CD4-positive, CD25-positive, alpha-beta regulatory T cell (primary cell): ENCODE measurements around the gene IFT52. TPM values are rescaled to one million over a fixed set of nuclear protein-coding genes. Genes with fewer than 3 reads are reported as not detected.
"Not testable (repeated sequence)": the region's sequence is repeated elsewhere in the genome, so short reads cannot be mapped to it uniquely, and the experiment has no call there.

Source experiments
- ATAC-seq, 2 donors: fragments of 150-1000 bp; cut with Tn5 transposase; one replicate each; pipeline ENCODE4 v1.10.0; 2021; ENCODE audit warnings: low read depth in 2 of 2, moderate number of reproducible peaks in 2 of 2, moderate library complexity in 1 of 2
- DNase-seq, 3 donors: peaks; one replicate each; pipeline versions ENCODE4 v3.0.0 to v3.0.0-alpha.2; 2012 to 2022; ENCODE audit warnings: mixed read lengths in 1 of 3
- H3K27ac ChIP-seq: one replicate; pipeline ENCODE4 v1.7.0; 2013; ENCODE audit warnings: mild to moderate bottlenecking, low read length; ENCODE audit not compliant: insufficient read depth, poor library complexity, severe bottlenecking
- H3K27me3 ChIP-seq: one replicate; pipeline ENCODE4 v1.7.0; 2013; ENCODE audit warnings: low read length; ENCODE audit not compliant: control insufficient read depth, insufficient read depth
- H3K36me3 ChIP-seq: one replicate; pipeline ENCODE4 v1.7.0; 2013; ENCODE audit warnings: mild to moderate bottlenecking, low read length, moderate library complexity; ENCODE audit not compliant: control insufficient read depth, insufficient read depth
- H3K4me1 ChIP-seq: 2 replicates; pipeline ENCODE4 v1.7.0; 2013; ENCODE audit warnings: mild to moderate bottlenecking, low read length; ENCODE audit not compliant: insufficient read depth, control insufficient read depth, poor library complexity, severe bottlenecking
- H3K4me3 ChIP-seq: one replicate; pipeline ENCODE4 v1.7.0; 2013; ENCODE audit warnings: low read depth, mild to moderate bottlenecking, low read length, moderate library complexity
- H3K9me3 ChIP-seq, 2 experiments: 1 replicate in 1 of 2; 2 replicates in 1 of 2; pipeline ENCODE4 v1.7.0; 2013; ENCODE audit warnings: low read length in 2 of 2, mild to moderate bottlenecking in 1 of 2, moderate library complexity in 1 of 2; ENCODE audit not compliant: control insufficient read depth in 2 of 2
- H3K27ac Mint-ChIP-seq, 3 donors: one replicate each; pipeline ENCODE4 v1.8.0; 2020 to 2022; ENCODE audit warnings: mild to moderate bottlenecking in 3 of 3, mixed read lengths in 3 of 3, moderate library complexity in 2 of 3
- H3K27me3 Mint-ChIP-seq: one replicate; pipeline ENCODE4 v1.8.0; 2022; ENCODE audit warnings: mild to moderate bottlenecking, mixed read lengths
- H3K36me3 Mint-ChIP-seq: one replicate; pipeline ENCODE4 v1.8.0; 2020; ENCODE audit warnings: mixed read lengths
- H3K4me1 Mint-ChIP-seq, 4 donors: one replicate each; pipeline ENCODE4 v1.8.0; 2020 to 2022; ENCODE audit warnings: mixed read lengths in 4 of 4, mild to moderate bottlenecking in 1 of 4
- H3K4me3 Mint-ChIP-seq, 4 donors: one replicate each; pipeline ENCODE4 v1.8.0; 2020 to 2022; ENCODE audit warnings: mild to moderate bottlenecking in 4 of 4, mixed read lengths in 4 of 4, moderate library complexity in 3 of 4
- H3K9me3 Mint-ChIP-seq, 7 donors: one replicate each; pipeline ENCODE4 v1.8.0; 2020 to 2022; ENCODE audit warnings: mixed read lengths in 7 of 7, mild to moderate bottlenecking in 3 of 7, moderate library complexity in 2 of 7
- polyA plus RNA-seq, 4 donors: library from polyadenylated mRNA; unstranded; fragments of 300-500 nt; fragmentation: Illumina TruSeq; gene quantifications; one replicate each; pipeline ENCODE4 v1.2.3, GENCODE V29; 2021
- total RNA-seq: library from RNA; stranded (reverse); gene quantifications from one replicate; pipeline ENCODE4 v1.2.3, GENCODE V29; 2022

IFT52 gene
- total and polyA plus RNA-seq, 5 donors from 2014 or later: 13.1 to 34.1 (median 27.8) TPM

DNA sequence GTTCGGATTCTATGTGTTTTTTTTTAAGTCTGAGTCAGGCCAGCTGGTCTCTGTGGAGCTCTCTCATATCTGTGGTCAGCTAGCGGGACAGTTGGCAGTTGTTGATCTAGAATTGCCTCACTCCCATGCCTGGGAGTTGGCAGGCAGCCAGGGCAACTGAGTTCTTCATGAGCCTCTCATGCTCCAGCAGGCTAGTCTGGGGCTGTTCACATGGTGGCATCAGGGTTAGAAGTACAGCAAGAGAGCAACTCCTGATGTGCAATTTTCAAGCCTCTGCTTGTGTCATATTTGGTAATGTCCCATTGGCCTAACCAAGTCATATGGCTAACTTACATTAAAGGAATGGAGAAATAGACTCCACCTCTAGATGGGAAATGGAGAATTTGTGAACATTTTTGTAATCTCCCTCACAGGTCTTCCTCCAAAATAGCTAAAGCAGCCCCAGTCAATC, 6.7 kb upstream of the IFT52 start:
- Mint-ChIP-seq H3K36me3 (no peaks in the 10 kb centered on the region), H3K4me3 (no peak overlapping the region), H3K9me3 (peaks cover 0 to 2% (median 0%) of the 10 kb centered on the region in 7 donors), H3K27ac (no peak overlapping the region), H3K4me1 (no peaks in the 10 kb centered on the region), H3K27me3 (peaks cover 18% of the 10 kb centered on the region)
- no peak for DNase-seq
- H3K36me3 ChIP-seq: no peaks in the 10 kb centered on the region
- no peaks in the 10 kb centered on the region for H3K9me3 ChIP-seq
- no peak for ATAC-seq
- H3K27me3 ChIP-seq: no peaks in the 10 kb centered on the region
- H3K4me1 ChIP-seq: no peaks in the 10 kb centered on the region
- H3K27ac ChIP-seq: no peak overlapping the region
- no peak overlapping the region for H3K4me3 ChIP-seq

DNA sequence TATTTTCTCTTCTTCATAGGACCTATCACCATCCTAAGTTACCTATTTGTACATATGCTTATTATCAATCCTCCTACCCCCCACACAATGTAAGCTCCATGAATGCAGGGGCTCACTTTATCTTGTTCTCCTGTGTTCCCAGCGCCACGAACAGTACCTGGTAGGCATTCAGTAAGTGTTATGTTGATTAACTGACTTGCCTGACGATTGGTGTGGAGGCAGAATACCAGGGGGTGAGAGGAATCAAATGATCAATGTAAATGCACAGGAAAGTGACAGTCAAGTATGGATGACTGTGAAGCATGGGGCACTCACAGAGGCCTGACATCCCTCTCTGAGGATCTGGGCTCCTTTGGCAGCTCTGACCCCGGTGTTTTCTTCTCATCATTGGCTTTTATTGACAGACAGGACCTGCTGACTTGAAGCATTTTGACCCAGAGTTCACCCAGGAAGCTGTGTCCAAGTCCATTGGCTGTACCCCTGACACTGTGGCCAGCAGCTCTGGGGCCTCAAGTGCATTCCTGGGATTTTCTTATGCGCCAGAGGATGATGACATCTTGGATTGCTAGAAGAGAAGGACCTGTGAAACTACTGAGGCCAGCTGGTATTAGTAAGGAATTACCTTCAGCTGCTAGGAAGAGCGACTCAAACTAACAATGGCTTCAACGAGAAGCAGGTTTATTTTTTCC, 6.1 kb upstream of the IFT52 start:
- no peak overlapping the region for H3K27ac ChIP-seq
- no peak overlapping the region for H3K4me3 Mint-ChIP-seq
- DNase-seq (no peak), ATAC-seq (no peak)
- H3K9me3 Mint-ChIP-seq: peaks cover 0 to 2% (median 0%) of the 10 kb centered on the region in 7 donors
- no peaks in the 10 kb centered on the region for H3K4me1 ChIP-seq
- no peaks in the 10 kb centered on the region for H3K27me3 ChIP-seq
- H3K27me3 Mint-ChIP-seq: peaks cover 18% of the 10 kb centered on the region
- H3K4me3 ChIP-seq: no peak overlapping the region
- no peaks in the 10 kb centered on the region for H3K36me3 ChIP-seq
- H3K36me3 Mint-ChIP-seq: no peaks in the 10 kb centered on the region
- H3K9me3 ChIP-seq: no peaks in the 10 kb centered on the region
- H3K4me1 Mint-ChIP-seq: peaks cover 0 to under 1% (median under 1%) of the 10 kb centered on the region in 4 donors
- no peak overlapping the region for H3K27ac Mint-ChIP-seq

DNA sequence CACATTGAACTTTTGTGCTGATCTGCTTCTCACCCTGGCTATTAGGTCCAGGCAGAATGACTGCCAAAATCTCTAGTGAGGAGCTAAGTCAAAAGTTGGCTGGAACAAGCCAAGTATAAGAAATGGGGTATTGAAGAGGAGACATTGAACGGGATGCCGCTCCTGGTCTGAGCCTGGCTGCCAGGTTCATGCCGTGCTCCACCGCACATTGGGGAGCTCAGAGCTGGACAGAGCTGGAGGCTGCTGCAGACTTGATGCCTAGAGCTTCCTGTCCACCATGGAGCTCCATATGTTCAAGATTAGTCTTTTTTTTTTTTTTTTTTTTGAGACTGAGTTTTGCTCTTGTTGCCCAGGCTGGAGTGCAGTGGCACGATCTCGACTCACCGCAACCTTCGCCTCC, 4.1 kb upstream of the IFT52 start:
- peak overlapping the region in 1 of 4 donors; percentile 55 for H3K4me3 Mint-ChIP-seq
- peaks cover 0 to 2% (median 0%) of the 10 kb centered on the region in 7 donors for H3K9me3 Mint-ChIP-seq
- no peak overlapping the region for H3K27ac ChIP-seq
- H3K27me3 Mint-ChIP-seq: peaks cover 18% of the 10 kb centered on the region
- H3K4me1 Mint-ChIP-seq: peaks cover 12 to 21% (median 16%) of the 10 kb centered on the region in 4 donors
- no peak overlapping the region for H3K27ac Mint-ChIP-seq
- ATAC-seq (no peak), DNase-seq (no peak)
- no peaks in the 10 kb centered on the region for H3K9me3 ChIP-seq
- H3K4me3 ChIP-seq: no peak overlapping the region
- no peaks in the 10 kb centered on the region for H3K36me3 Mint-ChIP-seq
- no peaks in the 10 kb centered on the region for H3K27me3 ChIP-seq
- H3K36me3 ChIP-seq: no peaks in the 10 kb centered on the region
- H3K4me1 ChIP-seq: peaks cover 15% of the 10 kb centered on the region

DNA sequence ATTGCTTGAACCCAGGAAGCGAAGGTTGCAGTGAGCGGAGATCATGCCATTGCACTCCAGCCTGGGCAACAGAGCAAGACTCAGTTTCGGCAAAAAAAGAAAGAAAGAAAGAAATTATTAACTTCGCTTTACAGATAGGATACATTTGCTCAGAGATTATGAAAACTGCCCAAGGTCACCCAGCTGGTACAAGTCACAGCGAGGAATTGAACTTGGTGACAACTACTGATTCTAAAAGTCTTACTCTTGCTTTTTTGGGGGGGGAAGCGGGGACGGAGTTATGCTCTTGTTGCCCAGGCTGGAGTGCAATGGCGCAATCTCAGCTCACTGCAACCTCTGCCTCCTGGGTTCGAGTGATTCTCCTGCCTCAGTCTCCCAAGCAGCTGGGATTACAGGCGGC, 2.2 kb upstream of the IFT52 start:
- H3K9me3 ChIP-seq, H3K9me3 Mint-ChIP-seq, H3K27ac Mint-ChIP-seq, ATAC-seq, DNase-seq, H3K27ac ChIP-seq, H3K27me3 ChIP-seq, H3K36me3 ChIP-seq, H3K36me3 Mint-ChIP-seq, H3K4me3 ChIP-seq: not testable (repeated sequence)
- Mint-ChIP-seq H3K4me1 (peaks cover 12 to 23% (median 17%) of the 10 kb centered on the region in 4 donors), H3K27me3 (peaks cover 15% of the 10 kb centered on the region), H3K4me3 (peak overlapping the region in 1 of 4 donors; percentile 36)
- H3K4me1 ChIP-seq: peaks cover 16% of the 10 kb centered on the region

DNA sequence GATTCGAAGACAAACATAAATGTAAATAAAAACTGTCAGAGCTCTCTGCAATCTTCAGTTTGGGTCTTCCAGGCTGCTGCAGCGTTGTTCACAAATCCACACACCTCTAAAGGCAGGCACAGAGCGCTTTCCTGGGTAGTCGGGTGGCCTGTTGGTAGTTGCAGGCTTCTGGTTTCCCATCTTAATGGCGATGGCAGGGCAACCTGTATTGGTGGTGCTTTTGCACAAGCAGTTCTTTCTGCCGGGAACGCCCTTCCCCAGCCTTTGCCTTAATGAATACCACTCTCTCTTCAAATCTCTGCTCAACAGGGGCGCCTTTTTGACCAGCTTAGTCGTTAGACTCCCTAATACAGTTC, 723 bp upstream of the IFT52 start:
- Histone ChIP-seq H3K36me3 (peaks cover 5% of the 10 kb centered on the region), H3K27me3 (no peaks in the 10 kb centered on the region), H3K27ac (peak overlapping the region; percentile 81), H3K4me3 (peak overlapping the region; percentile 88), H3K9me3 (no peaks in the 10 kb centered on the region), H3K4me1 (peaks cover 16% of the 10 kb centered on the region)
- ATAC-seq (no peak), DNase-seq (no peak)
- H3K4me1 Mint-ChIP-seq: peaks cover 12 to 27% (median 17%) of the 10 kb centered on the region in 4 donors
- H3K4me3 Mint-ChIP-seq: peak overlapping the region; percentile 89 to 96 (median 93)
- H3K36me3 Mint-ChIP-seq: peaks cover 9% of the 10 kb centered on the region
- no peaks in the 10 kb centered on the region for H3K9me3 Mint-ChIP-seq
- H3K27me3 Mint-ChIP-seq: peaks cover 6% of the 10 kb centered on the region
- peak overlapping the region; percentile 52 to 98 (median 98) for H3K27ac Mint-ChIP-seq

DNA sequence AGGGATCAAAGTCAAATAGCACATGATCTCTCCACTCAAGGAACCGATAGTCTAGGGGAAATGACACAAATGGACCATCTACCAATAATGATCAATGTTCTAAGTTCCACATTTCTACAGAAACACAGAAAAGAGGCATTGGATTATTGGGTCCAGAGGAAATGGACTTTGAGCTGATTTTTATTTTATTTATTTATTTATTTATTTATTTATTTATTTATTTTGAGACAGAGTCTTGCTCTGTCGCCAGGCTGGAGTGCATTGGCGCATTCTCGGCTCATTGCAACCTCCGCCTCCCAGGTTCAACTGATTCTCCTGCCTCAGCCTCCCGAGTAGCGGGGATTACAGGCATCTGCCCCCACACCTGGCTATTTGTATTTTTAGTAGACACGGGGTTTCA, 11.2 kb downstream of the IFT52 start:
- H3K27ac ChIP-seq, H3K4me3 ChIP-seq, H3K4me1 Mint-ChIP-seq, H3K9me3 ChIP-seq, H3K27ac Mint-ChIP-seq, H3K4me3 Mint-ChIP-seq, H3K27me3 ChIP-seq, H3K4me1 ChIP-seq, DNase-seq, H3K27me3 Mint-ChIP-seq, H3K9me3 Mint-ChIP-seq, ATAC-seq: not testable (repeated sequence)
- peaks cover 40% of the 10 kb centered on the region for H3K36me3 Mint-ChIP-seq
- peaks cover 27% of the 10 kb centered on the region for H3K36me3 ChIP-seq

DNA sequence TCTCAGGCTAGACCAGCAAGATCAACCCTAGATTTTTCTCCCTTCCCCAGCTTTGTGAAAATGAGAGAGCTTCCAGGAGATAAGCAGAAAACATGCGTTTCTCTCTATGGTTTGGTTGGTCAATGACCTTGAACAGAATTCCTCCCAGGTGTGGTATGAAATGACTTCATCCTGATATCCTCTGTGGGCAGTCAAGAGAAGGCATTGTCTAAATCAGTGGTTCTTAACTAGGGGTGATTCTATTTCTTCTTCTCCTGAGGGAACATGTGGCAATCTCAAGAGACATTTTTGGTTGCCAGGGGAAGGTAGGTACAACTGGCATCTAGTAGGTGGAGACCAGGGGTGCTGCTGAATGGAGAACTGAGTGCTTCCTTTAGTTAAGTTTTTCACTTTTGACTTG, 12.4 kb downstream of the IFT52 start:
- DNase-seq: no peak
- Mint-ChIP-seq H3K36me3 (peaks cover 32% of the 10 kb centered on the region), H3K4me3 (no peak overlapping the region), H3K9me3 (no peaks in the 10 kb centered on the region), H3K27ac (no peak overlapping the region), H3K27me3 (no peaks in the 10 kb centered on the region), H3K4me1 (peaks cover 0 to 3% (median 0%) of the 10 kb centered on the region in 4 donors)
- H3K36me3 ChIP-seq: peaks cover 24% of the 10 kb centered on the region
- H3K27me3 ChIP-seq: no peaks in the 10 kb centered on the region
- ATAC-seq: no peak
- no peaks in the 10 kb centered on the region for H3K9me3 ChIP-seq
- H3K4me3 ChIP-seq: no peak overlapping the region
- no peak overlapping the region for H3K27ac ChIP-seq
- no peaks in the 10 kb centered on the region for H3K4me1 ChIP-seq

DNA sequence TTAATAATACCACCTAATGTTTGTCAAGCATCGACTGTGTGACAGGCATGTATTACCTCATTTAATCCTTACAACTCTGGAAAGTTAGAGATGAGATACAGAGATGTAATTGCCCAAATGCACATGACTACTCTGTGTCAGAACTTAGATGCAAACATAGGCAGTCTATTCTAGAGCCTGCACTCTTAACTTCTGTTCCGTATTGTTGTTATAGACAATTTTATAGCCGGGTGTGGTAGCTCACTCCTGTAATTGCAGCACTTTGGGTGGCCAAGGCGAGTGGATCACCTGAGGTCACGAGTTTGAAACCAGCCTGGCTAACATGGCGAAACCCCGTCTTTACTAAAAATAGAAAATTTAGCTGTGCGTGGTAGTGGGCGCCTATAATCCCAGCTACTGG, 15.0 kb downstream of the IFT52 start:
- no peaks in the 10 kb centered on the region for H3K9me3 Mint-ChIP-seq
- no peaks in the 10 kb centered on the region for H3K9me3 ChIP-seq
- no peak for ATAC-seq
- peaks cover 14% of the 10 kb centered on the region for H3K36me3 ChIP-seq
- H3K27me3 ChIP-seq: no peaks in the 10 kb centered on the region
- H3K36me3 Mint-ChIP-seq: peaks cover 25% of the 10 kb centered on the region
- H3K4me3 Mint-ChIP-seq: no peak overlapping the region
- H3K27me3 Mint-ChIP-seq: no peaks in the 10 kb centered on the region
- H3K4me3 ChIP-seq: no peak overlapping the region
- no peak overlapping the region for H3K27ac ChIP-seq
- no peak overlapping the region for H3K27ac Mint-ChIP-seq
- DNase-seq: no peak
- H3K4me1 ChIP-seq: no peaks in the 10 kb centered on the region
- H3K4me1 Mint-ChIP-seq: peaks cover 0 to 2% (median 0%) of the 10 kb centered on the region in 4 donors
